H9 (cell line): ENCODE data around the gene SEC22B. TPM values are rescaled to one million over a fixed set of nuclear protein-coding genes. Genes with fewer than 3 reads are reported as not detected.
"Not testable (repeated sequence)": the region's sequence is repeated elsewhere in the genome, so short reads cannot be mapped to it uniquely, and the experiment has no call there.

Experiments
- DNase-seq: peaks from one replicate; pipeline ENCODE4 v3.0.0-alpha.2; 2017
- H2AFZ ChIP-seq: one replicate; pipeline ENCODE4 v1.6.1; 2013; ENCODE audit warnings: mild to moderate bottlenecking, low read length, control low read depth, moderate library complexity
- H2AK5ac ChIP-seq: 2 replicates; pipeline ENCODE4 v1.6.1; 2013; ENCODE audit warnings: low read length, control low read depth, mixed read lengths; ENCODE audit not compliant: insufficient read length
- H2BK120ac ChIP-seq: one replicate; pipeline ENCODE4 v1.6.1; 2013; ENCODE audit warnings: low read depth, mild to moderate bottlenecking, low read length, control low read depth, inconsistent platforms; ENCODE audit not compliant: poor library complexity, severe bottlenecking
- H2BK12ac ChIP-seq: 2 replicates; pipeline ENCODE4 v1.6.1; 2013; ENCODE audit warnings: low read length, control low read depth, mixed read lengths, low read depth; ENCODE audit not compliant: insufficient read length
- H2BK15ac ChIP-seq: 2 replicates; pipeline ENCODE4 v1.6.1; 2013; ENCODE audit warnings: low read depth, low read length, control low read depth
- H2BK20ac ChIP-seq: one replicate; pipeline ENCODE4 v1.6.1; 2013; ENCODE audit warnings: low read depth, mild to moderate bottlenecking, low read length, control low read depth, inconsistent platforms; ENCODE audit not compliant: poor library complexity, severe bottlenecking
- H2BK5ac ChIP-seq: 2 replicates; pipeline ENCODE4 v1.6.1; 2013; ENCODE audit warnings: low read length, control low read depth, mixed read lengths; ENCODE audit not compliant: insufficient read length
- H3K14ac ChIP-seq: 2 replicates; pipeline ENCODE4 v1.6.1; 2013; ENCODE audit warnings: low read length, control low read depth; ENCODE audit not compliant: insufficient read depth
- H3K18ac ChIP-seq: 2 replicates; pipeline ENCODE4 v1.6.1; 2013; ENCODE audit warnings: low read depth, mild to moderate bottlenecking, mixed read lengths, low read length, control low read depth; ENCODE audit not compliant: insufficient read length
- H3K23ac ChIP-seq: 2 replicates; pipeline ENCODE4 v1.6.1; 2013; ENCODE audit warnings: low read length, control low read depth, mixed read lengths, low read depth; ENCODE audit not compliant: insufficient read length
- H3K23me2 ChIP-seq: 2 replicates; pipeline ENCODE4 v1.6.1; 2013; ENCODE audit warnings: low read depth, mild to moderate bottlenecking, mixed read lengths, low read length, control low read depth; ENCODE audit not compliant: insufficient read length, poor library complexity, severe bottlenecking
- H3K27ac ChIP-seq: 2 replicates; pipeline ENCODE4 v1.5.1; 2013; ENCODE audit warnings: low read length, control low read depth, mixed read lengths, low read depth; ENCODE audit not compliant: insufficient read length
- H3K27me3 ChIP-seq: 2 replicates; pipeline ENCODE4 v1.6.1; 2013; ENCODE audit warnings: low read length, control low read depth, inconsistent platforms; ENCODE audit not compliant: insufficient read depth
- H3K4ac ChIP-seq: 2 replicates; pipeline ENCODE4 v1.6.1; 2013; ENCODE audit warnings: low read depth, mild to moderate bottlenecking, control low read depth, inconsistent platforms, low read length, moderate library complexity
- H3K4me1 ChIP-seq: 2 replicates; pipeline ENCODE4 v1.6.1; 2013; ENCODE audit warnings: low read length, control low read depth, inconsistent platforms; ENCODE audit not compliant: insufficient read depth
- H3K4me2 ChIP-seq: 2 replicates; pipeline ENCODE4 v1.6.1; 2013; ENCODE audit warnings: low read length, control low read depth, mixed read lengths; ENCODE audit not compliant: insufficient read length, insufficient read depth
- H3K56ac ChIP-seq: 2 replicates; pipeline ENCODE4 v1.6.1; 2013; ENCODE audit warnings: low read depth, mild to moderate bottlenecking, mixed read lengths, low read length, control low read depth; ENCODE audit not compliant: insufficient read length
- H3K79me1 ChIP-seq: 2 replicates; pipeline ENCODE4 v1.6.1; 2013; ENCODE audit warnings: low read depth, mild to moderate bottlenecking, moderate library complexity, low read length, control low read depth, inconsistent platforms; ENCODE audit not compliant: insufficient read depth, poor library complexity, severe bottlenecking
- H3K79me2 ChIP-seq: 2 replicates; pipeline ENCODE4 v1.6.1; 2013; ENCODE audit warnings: low read length, control low read depth, inconsistent platforms; ENCODE audit not compliant: insufficient read depth
- H3K9ac ChIP-seq: 2 replicates; pipeline ENCODE4 v1.6.1; 2013; ENCODE audit warnings: low read length, control low read depth, mixed read lengths; ENCODE audit not compliant: insufficient read length; ENCODE audit errors: extremely low read depth
- H3K9me3 ChIP-seq: one replicate; pipeline ENCODE4 v1.6.1; 2013; ENCODE audit warnings: low read depth, low read length, inconsistent platforms; ENCODE audit not compliant: control insufficient read depth
- H3T11ph ChIP-seq: one replicate; pipeline ENCODE4 v1.6.1; 2013; ENCODE audit warnings: mild to moderate bottlenecking, low read length, control low read depth, inconsistent platforms
- H4K20me1 ChIP-seq: one replicate; pipeline ENCODE4 v1.6.1; 2013; ENCODE audit not compliant: control insufficient read depth, insufficient read length, insufficient read depth
- H4K5ac ChIP-seq: 2 replicates; pipeline ENCODE4 v1.6.1; 2013; ENCODE audit warnings: low read depth, mild to moderate bottlenecking, mixed read lengths, low read length, control low read depth; ENCODE audit not compliant: insufficient read length
- H4K8ac ChIP-seq: replicated peaks from 2 replicates; pipeline ENCODE4 v1.6.1; 2013; ENCODE audit warnings: low read length, control low read depth, mixed read lengths, low read depth; ENCODE audit not compliant: insufficient read length
- H4K91ac ChIP-seq: 2 replicates; pipeline ENCODE4 v1.6.1; 2013; ENCODE audit warnings: low read depth, mild to moderate bottlenecking, moderate library complexity, mixed read lengths, low read length, control low read depth; ENCODE audit not compliant: insufficient read length
- H3K27ac Mint-ChIP-seq, 3 experiments: 2 replicates in 2 of 3; 3 replicates in 1 of 3; pipeline ENCODE4 v1.8.0; 2020 to 2021; ENCODE audit warnings: mixed read lengths in 3 of 3, mild to moderate bottlenecking in 1 of 3, moderate library complexity in 1 of 3
- H3K27me3 Mint-ChIP-seq: 2 replicates; pipeline ENCODE4 v1.8.0; 2021; ENCODE audit warnings: low read depth, mild to moderate bottlenecking, moderate library complexity, mixed read lengths
- H3K36me3 Mint-ChIP-seq, 3 experiments: 2 replicates in 2 of 3; 3 replicates in 1 of 3; pipeline ENCODE4 v1.8.0; 2020 to 2021; ENCODE audit warnings: low read depth in 3 of 3, mixed read lengths in 3 of 3; ENCODE audit not compliant: insufficient read depth in 1 of 3
- H3K4me1 Mint-ChIP-seq, 2 experiments: 2 replicates each; pipeline ENCODE4 v1.8.0; 2020; ENCODE audit warnings: mixed read lengths in 2 of 2
- H3K4me3 Mint-ChIP-seq, 2 experiments: 2 replicates in 1 of 2; 3 replicates in 1 of 2; pipeline ENCODE4 v1.8.0; 2020 to 2021; ENCODE audit warnings: mild to moderate bottlenecking in 2 of 2, mixed read lengths in 2 of 2, moderate library complexity in 1 of 2
- H3K9me3 Mint-ChIP-seq, 2 experiments: 2 replicates in 1 of 2; 3 replicates in 1 of 2; pipeline ENCODE4 v1.8.0; 2020; ENCODE audit warnings: mild to moderate bottlenecking in 2 of 2, mixed read lengths in 2 of 2, moderate library complexity in 1 of 2
- WGBS: extraction: QIAGEN DNeasy Blood & Tissue Kit; methylation state at CpG from one replicate; pipeline ENCODE4 v1.1.7; 2013; ENCODE audit warnings: missing lambda C conversion rate, low lambda C conversion rate, mixed read lengths; ENCODE audit not compliant: insufficient read length; ENCODE audit errors: extremely low coverage; 5-methylcytosine and 5-hydroxymethylcytosine counted together
- total RNA-seq: library from RNA; stranded (reverse); gene quantifications from 2 replicates; pipeline ENCODE4 v1.2.1, GENCODE V29; 2021
- TF ChIP-seq, protein P1 (sequence below): fragments of 200-600 bp; sonication (generic); conservative IDR thresholded peaks from 3 replicates; pipeline ENCODE4 v1.8.0; 2021; ENCODE audit warnings: antibody characterized with exemption, mild to moderate bottlenecking

SEC22B gene
- total RNA-seq, 1 experiment from 2014 or later = 13.9 TPM

DNA sequence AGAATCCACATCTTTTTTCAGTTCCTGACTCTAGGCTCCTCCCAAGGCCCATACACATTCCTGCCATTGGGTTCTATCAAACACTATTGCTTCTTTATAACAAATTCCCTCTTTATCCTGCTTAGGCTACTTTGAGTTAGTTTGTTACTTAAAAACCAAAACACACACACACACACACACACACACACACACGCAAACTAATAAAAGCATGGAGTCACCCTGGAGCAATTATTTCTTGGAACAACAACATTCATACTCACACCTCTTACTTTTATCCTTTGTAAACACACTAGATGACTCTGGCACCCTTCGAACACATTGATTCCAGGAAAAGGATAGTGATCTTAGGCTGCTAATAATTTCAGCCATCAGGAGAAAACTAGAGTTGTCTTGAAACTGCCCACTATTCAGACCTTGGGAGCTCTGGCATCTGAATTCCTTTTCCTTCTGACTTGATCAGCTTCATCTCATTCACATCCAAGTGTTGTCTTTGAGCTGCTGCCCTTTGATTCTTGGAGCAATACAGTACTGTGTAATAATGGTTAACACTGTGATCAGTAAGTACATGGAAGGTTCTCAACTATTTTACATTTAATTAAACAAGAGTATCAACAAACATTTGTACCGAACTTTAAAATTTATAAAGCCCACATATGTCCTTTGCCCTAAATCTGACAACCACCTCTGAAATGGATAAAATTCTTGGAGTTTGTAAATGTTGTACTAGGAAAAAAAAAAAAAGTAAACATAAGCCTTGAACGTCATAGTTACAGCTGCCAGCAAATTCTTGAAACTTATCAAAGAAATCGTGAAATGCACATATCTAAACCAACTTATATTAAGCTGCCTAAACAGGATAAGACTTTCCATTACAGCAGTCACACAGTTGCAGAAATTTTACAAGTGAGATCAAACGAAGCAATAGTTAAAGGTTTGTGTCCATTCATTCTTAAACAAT is 2.8 kb upstream of the SEC22B start:
- H2BK5ac ChIP-seq = no peak overlapping the region
- no peak overlapping the region for H2BK20ac ChIP-seq
- no peak overlapping the region for H3K56ac ChIP-seq
- no peak overlapping the region for H3K23ac ChIP-seq
- H3K18ac ChIP-seq = no peak overlapping the region
- no peaks in the 10 kb centered on the region for H4K20me1 ChIP-seq
- H3T11ph ChIP-seq = no peak overlapping the region
- no peak overlapping the region for H2AK5ac ChIP-seq
- no peak overlapping the region for H4K8ac ChIP-seq
- H2BK15ac ChIP-seq = no peak overlapping the region
- Mint-ChIP-seq H3K36me3 (peaks cover 0 to 3% (median 0%) of the 10 kb centered on the region in 3 experiments; a peak in 3 of 7 replicates), H3K27me3 (no peaks in the 10 kb centered on the region), H3K4me1 (peaks cover 13 to 16% of the 10 kb centered on the region in 2 experiments), H3K9me3 (no peaks in the 10 kb centered on the region; a peak in 2 of 5 replicates), H3K4me3 (peak overlapping the region in 1 of 2 experiments; percentile 68; a peak in 1 of 5 replicates), H3K27ac (peak overlapping the region in 2 of 3 experiments; percentile 88 to 93; a peak in 4 of 7 replicates)
- H3K4me2 ChIP-seq = no peak overlapping the region
- DNase-seq = peak; percentile 21
- peaks cover 3% of the 10 kb centered on the region; the same call in 1 of the 2 replicates for H3K4me1 ChIP-seq
- H2AFZ ChIP-seq = no peak overlapping the region
- no peak overlapping the region for H3K9ac ChIP-seq
- no peak overlapping the region for H2BK120ac ChIP-seq
- no CpG with 5 or more reads among the region's 6 CpGs for WGBS
- H3K9me3 ChIP-seq = no peaks in the 10 kb centered on the region
- H3K79me1 ChIP-seq = no peaks in the 10 kb centered on the region
- H2BK12ac ChIP-seq = no peak overlapping the region
- no peak overlapping the region for H3K14ac ChIP-seq
- no peak overlapping the region for H3K4ac ChIP-seq
- TF ChIP-seq, protein P1, sequence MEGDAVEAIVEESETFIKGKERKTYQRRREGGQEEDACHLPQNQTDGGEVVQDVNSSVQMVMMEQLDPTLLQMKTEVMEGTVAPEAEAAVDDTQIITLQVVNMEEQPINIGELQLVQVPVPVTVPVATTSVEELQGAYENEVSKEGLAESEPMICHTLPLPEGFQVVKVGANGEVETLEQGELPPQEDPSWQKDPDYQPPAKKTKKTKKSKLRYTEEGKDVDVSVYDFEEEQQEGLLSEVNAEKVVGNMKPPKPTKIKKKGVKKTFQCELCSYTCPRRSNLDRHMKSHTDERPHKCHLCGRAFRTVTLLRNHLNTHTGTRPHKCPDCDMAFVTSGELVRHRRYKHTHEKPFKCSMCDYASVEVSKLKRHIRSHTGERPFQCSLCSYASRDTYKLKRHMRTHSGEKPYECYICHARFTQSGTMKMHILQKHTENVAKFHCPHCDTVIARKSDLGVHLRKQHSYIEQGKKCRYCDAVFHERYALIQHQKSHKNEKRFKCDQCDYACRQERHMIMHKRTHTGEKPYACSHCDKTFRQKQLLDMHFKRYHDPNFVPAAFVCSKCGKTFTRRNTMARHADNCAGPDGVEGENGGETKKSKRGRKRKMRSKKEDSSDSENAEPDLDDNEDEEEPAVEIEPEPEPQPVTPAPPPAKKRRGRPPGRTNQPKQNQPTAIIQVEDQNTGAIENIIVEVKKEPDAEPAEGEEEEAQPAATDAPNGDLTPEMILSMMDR = no peak
- no peak overlapping the region for H3K27ac ChIP-seq
- no peaks in the 10 kb centered on the region for H3K79me2 ChIP-seq
- no peak overlapping the region for H4K91ac ChIP-seq
- H3K27me3 ChIP-seq = no peaks in the 10 kb centered on the region
- no peak overlapping the region for H4K5ac ChIP-seq
- peaks cover 3% of the 10 kb centered on the region for H3K23me2 ChIP-seq

- H2AFZ ChIP-seq, H2BK15ac ChIP-seq: not testable (repeated sequence)
These were observed 1.7 kb upstream of the SEC22B start for GRCh38 chr1:120178058-120178457.

More at GRCh38 chr1:120178058-120178457, 1.7 kb upstream of the SEC22B start:
- not testable (repeated sequence) for H3K4ac ChIP-seq, H3K79me1 ChIP-seq, H2BK12ac ChIP-seq, H4K8ac ChIP-seq, H3K56ac ChIP-seq, H3K4me3 Mint-ChIP-seq, H3K23ac ChIP-seq, H3K4me1 ChIP-seq, H2AK5ac ChIP-seq, H3K27ac ChIP-seq, H4K20me1 ChIP-seq, H3K9ac ChIP-seq, H3K4me2 ChIP-seq, H3K27ac Mint-ChIP-seq, H3K18ac ChIP-seq, H3K79me2 ChIP-seq, H2BK20ac ChIP-seq, H3K9me3 ChIP-seq, H4K91ac ChIP-seq, H2BK120ac ChIP-seq, H4K5ac ChIP-seq, H3K9me3 Mint-ChIP-seq, H3T11ph ChIP-seq, H3K27me3 Mint-ChIP-seq, H2BK5ac ChIP-seq, H3K14ac ChIP-seq, H3K36me3 Mint-ChIP-seq, H3K27me3 ChIP-seq, H3K23me2 ChIP-seq, DNase-seq
- H3K4me1 Mint-ChIP-seq = peaks cover 13 to 16% of the 10 kb centered on the region in 2 experiments
- no CpG with 5 or more reads among the region's 2 CpGs for WGBS
